GM12878 (cell line): Measurements from ENCODE around the gene DNAH3. TPM values are rescaled to one million over a fixed set of nuclear protein-coding genes. Genes with fewer than 3 reads are reported as not detected.

Experiments
- ATAC-seq: fragments of 200-7000 bp; cut with Tn5 transposase; 3 replicates; pipeline ENCODE4 v1.9.1; 2020; ENCODE audit warnings: mild to moderate bottlenecking, moderate library complexity
- BruUV-seq: library from RNA; stranded (reverse); fragments of 400-500 nt; replicated peaks from 2 replicates; lab custom pipeline; 2021; lab: Mats Ljungman, UMichigan
- CTCF ChIA-PET: fragments of 300-600 bp; sonication (Branson Sonifier 250); formaldehyde crosslinking; extraction: SDS; loops from one replicate; lab custom pipeline; 2021; ENCODE audit warnings: inconsistent platforms; lab: Yijun Ruan, JAX
- POLR2A ChIA-PET: fragments of 350-600 bp; formaldehyde crosslinking; extraction: SDS; loops from one replicate; lab custom pipeline; 2021; ENCODE audit warnings: inconsistent platforms; lab: Charles Lee
- RAD21 ChIA-PET: fragments of 300-600 bp; sonication (Branson Sonifier 250); formaldehyde crosslinking; loops from one replicate; lab custom pipeline; 2023; ENCODE audit warnings: antibody characterized with exemption; ENCODE audit not compliant: unreplicated experiment; lab: Charles Lee
- SMC1A ChIA-PET: fragments of 300-600 bp; sonication (Branson Sonifier 250); formaldehyde crosslinking; loops from one replicate; lab custom pipeline; 2023; ENCODE audit not compliant: unreplicated experiment, uncharacterized antibody; lab: Charles Lee
- DNase-seq: peaks from one replicate; pipeline ENCODE4 v3.0.0-alpha.2; 2011; ENCODE audit warnings: low read depth, low spot score
- FAIRE-seq: peaks from 3 replicates; lab custom pipeline; 2011; peaks lifted over from hg19 to GRCh38; lab: Jason Lieb, UNC
- H2AFZ ChIP-seq: 2 replicates; pipeline ENCODE4 v1.6.0; 2011; ENCODE audit warnings: low read depth, low read length, control low read depth; ENCODE audit not compliant: control insufficient read depth
- H3K27ac ChIP-seq: 2 replicates; pipeline ENCODE4 v1.5.1; 2011; ENCODE audit warnings: control low read depth; ENCODE audit not compliant: control insufficient read depth, insufficient read depth
- H3K27me3 ChIP-seq, 2 experiments: replicated peaks in 1 of 2; 2 replicates each; pipeline versions ENCODE4 v1.6.0 to v1.6.1; 2011; ENCODE audit warnings: low read length in 1 of 2; ENCODE audit not compliant: control insufficient read depth in 2 of 2, insufficient read depth in 2 of 2
- H3K36me3 ChIP-seq, 2 experiments: 2 replicates each; pipeline ENCODE4 v1.5.1; 2011; ENCODE audit warnings: low read length in 1 of 2; ENCODE audit not compliant: control insufficient read depth in 2 of 2, insufficient read depth in 2 of 2
- H3K4me1 ChIP-seq: 2 replicates; pipeline ENCODE4 v1.6.1; 2011; ENCODE audit warnings: mild to moderate bottlenecking, low read length, moderate library complexity, mixed read lengths; ENCODE audit not compliant: control insufficient read depth, insufficient read depth
- H3K4me2 ChIP-seq: 2 replicates; pipeline ENCODE4 v1.6.0; 2011; ENCODE audit warnings: control low read depth; ENCODE audit not compliant: control insufficient read depth, insufficient read depth
- H3K4me3 ChIP-seq: fragments of 200-600 bp; sonication (generic); 2 replicates; pipeline ENCODE4 v1.5.1; 2016
- H3K79me2 ChIP-seq: 2 replicates; pipeline ENCODE4 v1.6.0; 2011; ENCODE audit warnings: low read length; ENCODE audit not compliant: control insufficient read depth, insufficient read depth
- H3K9ac ChIP-seq: 2 replicates; pipeline ENCODE4 v1.8.0; 2011; ENCODE audit warnings: low read length, control low read depth, mixed read lengths; ENCODE audit not compliant: control insufficient read depth, insufficient read depth
- H3K9me3 ChIP-seq: replicated peaks from 3 replicates; pipeline ENCODE4 v1.5.1; 2011; ENCODE audit warnings: mild to moderate bottlenecking, low read length; ENCODE audit not compliant: control insufficient read depth, insufficient read depth
- H4K20me1 ChIP-seq: 2 replicates; pipeline ENCODE4 v1.6.0; 2011; ENCODE audit not compliant: control insufficient read depth, insufficient read depth
- FOXK2 ChIP-seq: fragments of 450-650 bp; IDR thresholded peaks from 2 replicates; pipeline ENCODE4 v1.6.1; 2017; ENCODE audit warnings: mild to moderate bottlenecking, moderate library complexity
- FOXM1 ChIP-seq: IDR thresholded peaks from 2 replicates; pipeline ENCODE4 v1.6.1; 2012; ENCODE audit warnings: low read depth, mild to moderate bottlenecking, inconsistent platforms, low read length, moderate library complexity
- HSF1 ChIP-seq: fragments of 150-350 bp; IDR thresholded peaks from 2 replicates; pipeline ENCODE4 v1.6.1; 2014; ENCODE audit warnings: mild to moderate bottlenecking, low read depth, low read length
- NFXL1 ChIP-seq: fragments of 450-650 bp; IDR thresholded peaks from 2 replicates; pipeline ENCODE4 v1.6.1; 2017; ENCODE audit warnings: antibody characterized with exemption, mild to moderate bottlenecking, borderline replicate concordance
- PAX5 ChIP-seq: IDR thresholded peaks from 2 replicates; pipeline ENCODE4 v1.6.1; 2011; ENCODE audit warnings: low read depth, low read length, borderline replicate concordance
- RB1 ChIP-seq: fragments of 450-650 bp; formaldehyde crosslinking; IDR thresholded peaks from 2 replicates; pipeline ENCODE4 v1.6.1; 2017; ENCODE audit warnings: mild to moderate bottlenecking, borderline replicate concordance
- SP1 ChIP-seq: IDR thresholded peaks from one replicate; pipeline ENCODE4 v1.6.1; 2011; ENCODE audit warnings: low read depth, low read length
- TCF12 ChIP-seq: IDR thresholded peaks from 2 replicates; pipeline ENCODE4 v1.6.1; 2011; ENCODE audit warnings: low read depth, mild to moderate bottlenecking, low read length
- USF1 ChIP-seq: IDR thresholded peaks from 2 replicates; pipeline ENCODE4 v1.6.1; 2011; ENCODE audit warnings: borderline replicate concordance, low read depth, mild to moderate bottlenecking, moderate library complexity, mixed read lengths, low read length; ENCODE audit not compliant: insufficient read depth; ENCODE audit errors: extremely low read length
- YY1 ChIP-seq: IDR thresholded peaks from 2 replicates; pipeline ENCODE4 v1.6.1; 2011; ENCODE audit warnings: low read depth, mild to moderate bottlenecking, low read length
- ZNF384 ChIP-seq: IDR thresholded peaks from 2 replicates; pipeline ENCODE4 v1.6.1; 2012; ENCODE audit warnings: low read depth, mild to moderate bottlenecking, low read length, improper control_type of control experiment, borderline replicate concordance
- ZNF592 ChIP-seq: fragments of 450-650 bp; IDR thresholded peaks from 2 replicates; pipeline ENCODE4 v1.6.1; 2017; ENCODE audit warnings: mild to moderate bottlenecking, moderate library complexity
- ZNF687 ChIP-seq: fragments of 450-650 bp; IDR thresholded peaks from 2 replicates; pipeline ENCODE4 v1.6.1; 2017; ENCODE audit warnings: mild to moderate bottlenecking, moderate library complexity
- WGBS: methylation state at CpG from one replicate; pipeline ENCODE4 v1.1.6; 2016; ENCODE audit warnings: low lambda C conversion rate; ENCODE audit not compliant: insufficient replicate concordance, insufficient coverage; ENCODE audit errors: missing lambda C conversion rate; 5-methylcytosine and 5-hydroxymethylcytosine counted together
- in situ Hi-C: fragments of 300-500 bp; cut with MboI; formaldehyde crosslinking; loops from 9 replicates; pipeline ENCODE4 v1.14.3; 2018; ENCODE audit warnings: mixed read lengths
- intact Hi-C: fragments of 100-400 bp; cut with micrococcal nuclease; formaldehyde crosslinking; loops from one replicate; pipeline ENCODE4 v1.14.2; 2022; ENCODE audit not compliant: unreplicated experiment
- polyA plus RNA-seq, 11 experiments: library from polyadenylated mRNA; depleted of rRNA in 4 of 11; unstranded in 6 of 11; stranded (reverse) in 5 of 11; fragments of >200 nt; fragmentation: Nextera tagmentation in 4 of 11; fragmentation: Illumina TruSeq in 1 of 11; extraction: Ambion mirVana in 4 of 11; extraction: Trizol in 1 of 11; gene quantifications; 1 replicate in 1 of 11; 2 replicates in 10 of 11; pipeline versions ENCODE4 v1.2.1 to v1.2.3, GENCODE V29; 2011 to 2016; ENCODE audit warnings: inconsistent platforms in 2 of 11, missing spikeins in 2 of 11, low read depth in 1 of 11
- total RNA-seq, 4 experiments: library from RNA; depleted of rRNA in 3 of 4; stranded (reverse); fragments of >200 nt in 3 of 4; fragmentation: Illumina TruSeq in 1 of 4; extraction: Trizol in 1 of 4; gene quantifications; 2 replicates each; pipeline versions ENCODE4 v1.2.1 to v1.2.3, GENCODE V29; 2013 to 2021

Gene DNAH3
- total and polyA plus RNA-seq, 10 of the 15 experiments (the other 5 are each of a cell fraction or from before 2014, with no cell fraction given) = under 0.01 to 0.04 (median 0.04) TPM; not detected in 5

GRCh38 chr16:21069986-21070385 lies 80.7 kb downstream of the DNAH3 start:
- no peaks in the 10 kb centered on the region for H3K36me3 ChIP-seq
- no peak overlapping the region for H2AFZ ChIP-seq
- no peak overlapping the region for H3K4me3 ChIP-seq
- H3K27ac ChIP-seq = no peak overlapping the region
- ChIA-PET RAD21 (no interaction called here), POLR2A (no interaction called here), SMC1A (no interaction called here), CTCF (no interaction called here)
- H3K4me2 ChIP-seq = no peak overlapping the region
- in situ Hi-C loops = no loop called here
- no peaks in the 10 kb centered on the region for H4K20me1 ChIP-seq
- WGBS = 63% methylated on average over 6 of the region's 6 CpGs
- H3K4me1 ChIP-seq = no peaks in the 10 kb centered on the region
- no TSS peak for BruUV-seq
- no peak for FAIRE-seq
- DNase-seq = no peak
- no peak overlapping the region for H3K9ac ChIP-seq
- peaks cover 0 to 1% of the 10 kb centered on the region in 2 experiments; a peak in 1 of 4 replicates for H3K27me3 ChIP-seq
- H3K9me3 ChIP-seq = no peaks in the 10 kb centered on the region
- ATAC-seq = no peak
- intact Hi-C loops = no loop called here
- H3K79me2 ChIP-seq = no peaks in the 10 kb centered on the region
- TF ChIP-seq HSF1 (no peak), FOXM1 (no peak), ZNF384 (no peak), FOXK2 (no peak), PAX5 (no peak), NFXL1 (no peak), ZNF592 (no peak), ZNF687 (no peak), TCF12 (no peak), YY1 (no peak), USF1 (no peak), SP1 (no peak), RB1 (no peak)
